HEK293 (cell line): Measurements from ENCODE around the gene HEATR5A.

Experiments used
- CTCF ChIA-PET: fragments of 350-600 bp; formaldehyde crosslinking; extraction: SDS; loops from one replicate; lab custom pipeline; 2021; ENCODE audit warnings: antibody characterized with exemption; lab: Yijun Ruan, JAX
- POLR2A ChIA-PET: fragments of 300-600 bp; formaldehyde crosslinking; extraction: SDS; loops from one replicate; lab custom pipeline; 2020; ENCODE audit warnings: antibody characterized with exemption, inconsistent platforms; lab: Yijun Ruan, JAX
- H3K27ac ChIP-seq: fragments of 200-500 bp; sonication (Bioruptor generic); 2 replicates; pipeline ENCODE4 v1.5.1; 2014; ENCODE audit warnings: low read depth, low read length, control low read depth, inconsistent platforms; ENCODE audit errors: extremely low read depth
- H3K36me3 ChIP-seq, 2 experiments: fragments of 200-500 bp in 1 of 2; sonication (Bioruptor generic) in 1 of 2; 1 replicate in 1 of 2; 2 replicates in 1 of 2; pipeline ENCODE4 v1.5.1; 2014 to 2017; ENCODE audit warnings: inconsistent platforms in 2 of 2, low read length in 2 of 2; ENCODE audit not compliant: control insufficient read depth in 2 of 2, insufficient read depth in 1 of 2
- H3K4me1 ChIP-seq: fragments of 200-500 bp; sonication (Bioruptor generic); 2 replicates; pipeline ENCODE4 v1.5.1; 2014; ENCODE audit warnings: mild to moderate bottlenecking, low read length, inconsistent platforms; ENCODE audit not compliant: control insufficient read depth, insufficient read depth
- H3K4me3 ChIP-seq: 2 replicates; pipeline ENCODE4 v1.5.1; 2011; ENCODE audit warnings: low read depth, mild to moderate bottlenecking, control low read depth, low read length, moderate library complexity
- H3K9me3 ChIP-seq: fragments of 200-500 bp; sonication (Bioruptor generic); 2 replicates; pipeline ENCODE4 v1.5.1; 2014; ENCODE audit warnings: low read depth, low read length, inconsistent platforms; ENCODE audit not compliant: control insufficient read depth, insufficient read depth
- GFI1B ChIP-seq: fragments of 450-650 bp; formaldehyde crosslinking; IDR thresholded peaks from 2 replicates; pipeline ENCODE4 v1.5.1; 2016; ENCODE audit warnings: missing biosample characterization, missing genetic modification characterization
- KLF16 ChIP-seq: fragments of 450-650 bp; formaldehyde crosslinking; IDR thresholded peaks from 2 replicates; pipeline ENCODE4 v1.5.1; 2017; ENCODE audit warnings: missing biosample characterization, missing genetic modification characterization
- KLF7 ChIP-seq: fragments of 450-650 bp; formaldehyde crosslinking; IDR thresholded peaks from 2 replicates; pipeline ENCODE4 v1.5.1; 2016; ENCODE audit warnings: missing biosample characterization, missing genetic modification characterization, borderline replicate concordance
- PATZ1 ChIP-seq: fragments of 450-650 bp; formaldehyde crosslinking; IDR thresholded peaks from 2 replicates; pipeline ENCODE4 v1.5.1; 2016; ENCODE audit warnings: missing biosample characterization, missing genetic modification characterization
- PRDM6 ChIP-seq: fragments of 450-650 bp; formaldehyde crosslinking; IDR thresholded peaks from 2 replicates; pipeline ENCODE4 v1.5.1; 2017; ENCODE audit warnings: missing biosample characterization, missing genetic modification characterization
- SALL2 ChIP-seq: fragments of 450-650 bp; formaldehyde crosslinking; IDR thresholded peaks from 2 replicates; pipeline ENCODE4 v1.5.0; 2017; ENCODE audit warnings: missing biosample characterization, mild to moderate bottlenecking, missing genetic modification characterization, borderline replicate concordance
- SP7 ChIP-seq: fragments of 450-650 bp; formaldehyde crosslinking; IDR thresholded peaks from 2 replicates; pipeline ENCODE4 v1.5.1; 2016; ENCODE audit warnings: missing biosample characterization, missing genetic modification characterization
- ZBTB20 ChIP-seq: fragments of 450-650 bp; formaldehyde crosslinking; IDR thresholded peaks from 2 replicates; pipeline ENCODE4 v1.5.1; 2016; ENCODE audit warnings: missing biosample characterization, missing genetic modification characterization
- ZFP37 ChIP-seq: fragments of 450-650 bp; formaldehyde crosslinking; IDR thresholded peaks from 2 replicates; pipeline ENCODE4 v1.5.1; 2016; ENCODE audit warnings: missing biosample characterization, missing genetic modification characterization
- ZFP41 ChIP-seq: fragments of 450-650 bp; formaldehyde crosslinking; IDR thresholded peaks from 2 replicates; pipeline ENCODE4 v1.5.1; 2016; ENCODE audit warnings: missing biosample characterization, missing genetic modification characterization, borderline replicate concordance
- ZNF133 ChIP-seq: fragments of 450-650 bp; formaldehyde crosslinking; IDR thresholded peaks from 2 replicates; pipeline ENCODE4 v1.5.1; 2016; ENCODE audit warnings: missing biosample characterization, missing genetic modification characterization
- ZNF138 ChIP-seq: fragments of 450-650 bp; formaldehyde crosslinking; IDR thresholded peaks from 2 replicates; pipeline ENCODE4 v1.5.1; 2016; ENCODE audit warnings: missing biosample characterization, missing genetic modification characterization, borderline replicate concordance
- ZNF140 ChIP-seq: fragments of 450-650 bp; formaldehyde crosslinking; IDR thresholded peaks from 2 replicates; pipeline ENCODE4 v1.5.1; 2016; ENCODE audit warnings: missing biosample characterization, missing genetic modification characterization
- ZNF341 ChIP-seq: fragments of 450-650 bp; formaldehyde crosslinking; IDR thresholded peaks from 2 replicates; pipeline ENCODE4; 2016; ENCODE audit warnings: low read depth, missing biosample characterization, missing genetic modification characterization
- ZNF37A ChIP-seq: fragments of 450-650 bp; IDR thresholded peaks from 2 replicates; pipeline ENCODE4 v1.5.1; 2018; ENCODE audit warnings: missing biosample characterization, missing genetic modification characterization
- ZNF501 ChIP-seq: fragments of 450-650 bp; formaldehyde crosslinking; IDR thresholded peaks from 2 replicates; pipeline ENCODE4 v1.5.1; 2016; ENCODE audit warnings: missing biosample characterization, missing genetic modification characterization
- ZNF518A ChIP-seq: fragments of 450-650 bp; formaldehyde crosslinking; conservative IDR thresholded peaks from 2 replicates; pipeline ENCODE4 v1.5.1; 2016; ENCODE audit warnings: low read depth, missing biosample characterization, missing genetic modification characterization
- ZNF521 ChIP-seq: fragments of 450-650 bp; formaldehyde crosslinking; IDR thresholded peaks from 2 replicates; pipeline ENCODE4 v1.5.1; 2017; ENCODE audit warnings: missing biosample characterization, mild to moderate bottlenecking, missing genetic modification characterization
- ZNF529 ChIP-seq: fragments of 450-650 bp; formaldehyde crosslinking; IDR thresholded peaks from 2 replicates; pipeline ENCODE4 v1.5.1; 2017; ENCODE audit warnings: missing genetic modification characterization, missing biosample characterization; ENCODE audit not compliant: insufficient replicate concordance
- ZNF585B ChIP-seq: fragments of 450-650 bp; formaldehyde crosslinking; IDR thresholded peaks from 2 replicates; pipeline ENCODE4 v1.5.1; 2016; ENCODE audit warnings: missing biosample characterization, missing genetic modification characterization
- ZNF664 ChIP-seq: fragments of 450-650 bp; formaldehyde crosslinking; IDR thresholded peaks from 2 replicates; pipeline ENCODE4 v1.5.1; 2016; ENCODE audit warnings: missing biosample characterization, missing genetic modification characterization
- ZNF777 ChIP-seq: fragments of 450-650 bp; formaldehyde crosslinking; IDR thresholded peaks from 2 replicates; pipeline ENCODE4 v1.5.1; 2017; ENCODE audit warnings: missing biosample characterization, missing genetic modification characterization, borderline replicate concordance
- ZSCAN18 ChIP-seq: fragments of 450-650 bp; formaldehyde crosslinking; IDR thresholded peaks from 2 replicates; pipeline ENCODE4 v1.5.1; 2016; ENCODE audit warnings: missing biosample characterization, missing genetic modification characterization
- ZSCAN30 ChIP-seq: fragments of 450-650 bp; IDR thresholded peaks from 2 replicates; pipeline ENCODE4 v1.5.1; 2018; ENCODE audit warnings: missing biosample characterization, mild to moderate bottlenecking, missing genetic modification characterization, moderate library complexity

Gene HEATR5A

GRCh38 chr14:31387091-31387490 lies 33.3 kb downstream of the HEATR5A start:
- POLR2A ChIA-PET = no interaction called here
- TF ChIP-seq ZNF138 (tag by site-specific recombination) (no peak), ZNF585B (no peak), ZNF133 (no peak), ZFP41 (tag by site-specific recombination) (no peak), SP7 (tag by site-specific recombination) (no peak)
- Histone ChIP-seq H3K9me3 (no peaks in the 10 kb centered on the region), H3K4me3 (no peak overlapping the region), H3K27ac (no peak overlapping the region), H3K36me3 (peaks cover 9 to 31% of the 10 kb centered on the region in 2 experiments), H3K4me1 (no peaks in the 10 kb centered on the region)
- CTCF ChIA-PET = no interaction called here

- H3K4me1 ChIP-seq = no peaks in the 10 kb centered on the region
- TF ChIP-seq ZNF341 (tag by site-specific recombination) (no peak), ZNF664 (no peak)
- no peak overlapping the region for H3K27ac ChIP-seq
- ChIA-PET POLR2A (no interaction called here), CTCF (no interaction called here)
- H3K4me3 ChIP-seq = no peak overlapping the region
- H3K36me3 ChIP-seq = peaks cover 16 to 31% of the 10 kb centered on the region in 2 experiments
- H3K9me3 ChIP-seq = no peaks in the 10 kb centered on the region
Measured at GRCh38 chr14:31386271-31386670, 34.1 kb downstream of the HEATR5A start.

- H3K4me1 ChIP-seq = no peaks in the 10 kb centered on the region
- H3K36me3 ChIP-seq = peaks cover 16 to 24% of the 10 kb centered on the region in 2 experiments
- no peak overlapping the region for H3K27ac ChIP-seq
- TF ChIP-seq ZBTB20 (tag by site-specific recombination) (no peak), ZNF518A (tag by site-specific recombination) (no peak), KLF7 (tag by site-specific recombination) (no peak), SALL2 (tag by site-specific recombination) (no peak), ZNF529 (no peak), ZFP37 (tag by site-specific recombination) (no peak), KLF16 (no peak), PATZ1 (tag by site-specific recombination) (no peak), ZNF777 (tag by site-specific recombination) (no peak), ZNF501 (no peak), ZSCAN18 (tag by site-specific recombination) (no peak), GFI1B (no peak), ZNF140 (tag by site-specific recombination) (no peak), ZNF37A (tag by site-specific recombination) (no peak), PRDM6 (no peak), ZSCAN30 (no peak), ZNF521 (tag by site-specific recombination) (no peak)
- no peak overlapping the region for H3K4me3 ChIP-seq
- ChIA-PET POLR2A (no interaction called here), CTCF (no interaction called here)
- H3K9me3 ChIP-seq = no peaks in the 10 kb centered on the region
Measured at GRCh38 chr14:31382221-31382620, 38.1 kb downstream of the HEATR5A start.
